Forelimb muscle (tissue), 1 donor: ENCODE data around the gene RNF133. TPM values are rescaled to one million over a fixed set of nuclear protein-coding genes. Genes with fewer than 3 reads are reported as not detected.

Experiments used
- DNase-seq: peaks from one replicate; pipeline ENCODE4 v3.0.0-alpha.2; 2013; ENCODE audit warnings: low read depth
- polyA plus RNA-seq: library from polyadenylated mRNA; unstranded; fragments of 120-200 nt; gene quantifications from one replicate; pipeline ENCODE4 v1.2.1, GENCODE V29; 2013; ENCODE audit not compliant: insufficient read length

RNF133 gene
- not detected for polyA plus RNA-seq

GRCh38 chr7:122699017-122699416 is at the start of gene RNF133:
Gene RNF133, minus strand, starts transcription at chr7:122699117. Its CDS starts 199 bp downstream, at chr7:122698918.
- DNase-seq, result no peak

- DNase-seq, result no peak
Measured at GRCh38 chr7:122748195-122748594, 49.3 kb upstream of the RNF133 start.

- DNase-seq, result no peak
Measured at GRCh38 chr7:122746948-122747347, 48.0 kb upstream of the RNF133 start.

- DNase-seq, result no peak
Measured at GRCh38 chr7:122743211-122743610, 44.3 kb upstream of the RNF133 start.

GRCh38 chr7:122738947-122739346 is 40.0 kb upstream of the RNF133 start:
- DNase-seq, result no peak

GRCh38 chr7:122736183-122736582 is 37.3 kb upstream of the RNF133 start:
- no peak for DNase-seq

- no peak for DNase-seq
Measured at GRCh38 chr7:122727759-122728158, 28.8 kb upstream of the RNF133 start.

GRCh38 chr7:122727354-122727753 is 28.4 kb upstream of the RNF133 start:
- no peak for DNase-seq

- no peak for DNase-seq
Measured at GRCh38 chr7:122726881-122727280, 28.0 kb upstream of the RNF133 start.

GRCh38 chr7:122724366-122724765 is 25.4 kb upstream of the RNF133 start:
- no peak for DNase-seq

- DNase-seq, result no peak
Measured at GRCh38 chr7:122719010-122719578, 20.2 kb upstream of the RNF133 start.

GRCh38 chr7:122717356-122718089 is 18.6 kb upstream of the RNF133 start:
- no peak for DNase-seq

- no peak for DNase-seq
Measured at GRCh38 chr7:122715183-122715582, 16.3 kb upstream of the RNF133 start.

- DNase-seq, result no peak
Measured at GRCh38 chr7:122710916-122711315, 12.0 kb upstream of the RNF133 start.

GRCh38 chr7:122709930-122710646 is 11.2 kb upstream of the RNF133 start:
- no peak for DNase-seq

- no peak for DNase-seq
Measured at GRCh38 chr7:122706836-122707235, 7.9 kb upstream of the RNF133 start.

GRCh38 chr7:122702872-122703510 is 4.1 kb upstream of the RNF133 start, which contains the start of gene RNF148:
Gene RNF148, minus strand, starts transcription at chr7:122702922. Its CDS starts 172 bp downstream, at chr7:122702750.
- DNase-seq, result no peak

- DNase-seq, result no peak
Measured at GRCh38 chr7:122695816-122696215, 3.1 kb downstream of the RNF133 start.

- DNase-seq, result no peak
Measured at GRCh38 chr7:122694697-122695096, 4.2 kb downstream of the RNF133 start.

- DNase-seq, result no peak
Measured at GRCh38 chr7:122692769-122693309, 6.1 kb downstream of the RNF133 start.

GRCh38 chr7:122691569-122692235 is 7.2 kb downstream of the RNF133 start:
- no peak for DNase-seq
